ENCODE data around the gene SRSF11.

DNA sequence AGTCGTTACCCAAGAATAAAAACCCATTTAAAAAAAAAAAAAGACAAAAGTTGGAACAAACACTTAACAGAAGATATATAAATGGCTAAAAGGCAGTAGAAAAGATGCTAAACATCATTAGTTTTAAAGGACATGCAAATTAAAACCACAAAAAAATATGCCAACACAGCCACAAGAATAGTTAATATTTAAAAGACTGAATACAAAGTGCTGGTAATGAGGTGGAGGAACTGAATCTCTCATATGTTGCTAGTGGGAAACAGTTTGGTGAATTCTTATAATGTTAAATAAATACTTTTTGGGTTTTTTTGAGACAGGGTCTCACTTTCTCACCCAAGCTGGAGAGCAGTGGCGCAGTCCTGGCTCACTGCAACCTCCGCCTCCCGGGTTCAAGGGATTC lies 25.8 kb upstream of the SRSF11 start:
- TF ChIP-seq FOXM1 (IDR thresholded peaks at IDR 0.05; ENCODE audit: borderline replicate concordance) (no peak), FOXK2 (IDR thresholded peaks at IDR 0.05) (no peak), PKNOX1 (IDR thresholded peaks at IDR 0.05) (no peak), LEF1 (IDR thresholded peaks at IDR 0.05; ENCODE audit: borderline replicate concordance) (no peak), FOXA1 (IDR thresholded peaks at IDR 0.05) (no peak), BHLHE40 (IDR thresholded peaks at IDR 0.05; ENCODE audit: borderline replicate concordance) (no peak)
